ENCODE results near the gene TOX2.

TOX2 gene

DNA sequence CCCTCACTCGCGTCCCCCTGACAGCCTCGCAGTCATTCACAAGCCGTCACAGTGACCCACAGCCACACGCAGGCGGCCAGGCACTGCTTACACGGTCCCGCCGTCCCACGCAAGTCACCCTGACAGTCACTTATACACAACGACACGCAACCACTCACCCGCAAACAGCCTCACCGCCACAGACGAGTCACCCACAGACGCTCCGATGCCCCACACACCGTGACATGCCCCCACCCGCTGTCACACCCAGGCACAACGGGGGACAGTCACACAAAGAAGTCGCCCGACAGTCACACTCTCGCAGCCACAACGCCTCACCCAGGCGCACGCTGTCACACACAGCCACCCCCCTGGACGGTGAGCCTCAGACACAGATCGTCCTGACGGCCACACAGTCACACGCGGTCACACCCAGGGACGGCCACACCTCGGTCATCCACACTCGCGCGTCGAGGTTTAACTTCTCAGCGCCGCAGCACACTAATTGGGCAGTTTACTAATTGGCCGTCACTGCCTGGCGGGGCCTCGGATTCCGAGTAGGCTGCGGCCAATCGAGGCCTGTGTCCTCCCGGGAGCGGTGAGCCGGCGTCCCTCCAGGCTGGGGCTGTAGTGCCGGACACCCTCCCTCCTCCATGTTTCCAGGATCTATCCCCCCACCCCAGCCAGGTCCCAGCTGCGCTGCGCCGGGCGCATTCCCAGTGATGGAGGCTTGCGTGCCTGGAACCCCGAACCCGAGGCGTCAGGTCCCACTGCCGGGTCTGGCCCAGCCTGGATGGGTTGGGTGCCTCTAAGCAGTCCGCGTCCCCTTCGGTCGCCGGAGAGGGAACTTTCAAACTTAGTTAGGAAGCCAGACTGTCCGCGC, 790 bp downstream of the TOX2 start:
- TF ChIP-seq CTCF (IDR thresholded peaks at IDR 0.05; ENCODE audit: borderline replicate concordance, insufficient read depth, low read depth, low read length), result no peak
- peak overlapping the region; percentile 89 for H3K4me3 ChIP-seq (ENCODE audit: low read depth, low read length)

- H3K4me3 ChIP-seq (ENCODE audit: low read depth, low read length), result peak overlapping the region; percentile 89
Measured at GRCh38 chr20:43916073-43916880, 1.6 kb downstream of the TOX2 start.

GRCh38 chr20:43916881-43917371, 2.3 kb downstream of the TOX2 start:
- peak overlapping the region; percentile 89 for H3K4me3 ChIP-seq (ENCODE audit: low read depth, low read length)
- TF ChIP-seq CTCF (IDR thresholded peaks at IDR 0.05; ENCODE audit: borderline replicate concordance, insufficient read depth, low read depth, low read length), result no peak

More at GRCh38 chr20:43916073-43916880, 1.6 kb downstream of the TOX2 start:
- TF ChIP-seq CTCF (IDR thresholded peaks at IDR 0.05; ENCODE audit: borderline replicate concordance, insufficient read depth, low read depth, low read length), result no peak

- no peak for TF ChIP-seq CTCF (IDR thresholded peaks at IDR 0.05; ENCODE audit: borderline replicate concordance, insufficient read depth, low read depth, low read length)
- H3K4me3 ChIP-seq (ENCODE audit: low read depth, low read length), result peak overlapping the region; percentile 89
Measured at GRCh38 chr20:43917380-43917779, 2.7 kb downstream of the TOX2 start.

GRCh38 chr20:43919686-43920403, 5.2 kb downstream of the TOX2 start:
- H3K4me3 ChIP-seq (ENCODE audit: low read depth, low read length), result no peak overlapping the region
- TF ChIP-seq CTCF (IDR thresholded peaks at IDR 0.05; ENCODE audit: borderline replicate concordance, insufficient read depth, low read depth, low read length), result no peak

DNA sequence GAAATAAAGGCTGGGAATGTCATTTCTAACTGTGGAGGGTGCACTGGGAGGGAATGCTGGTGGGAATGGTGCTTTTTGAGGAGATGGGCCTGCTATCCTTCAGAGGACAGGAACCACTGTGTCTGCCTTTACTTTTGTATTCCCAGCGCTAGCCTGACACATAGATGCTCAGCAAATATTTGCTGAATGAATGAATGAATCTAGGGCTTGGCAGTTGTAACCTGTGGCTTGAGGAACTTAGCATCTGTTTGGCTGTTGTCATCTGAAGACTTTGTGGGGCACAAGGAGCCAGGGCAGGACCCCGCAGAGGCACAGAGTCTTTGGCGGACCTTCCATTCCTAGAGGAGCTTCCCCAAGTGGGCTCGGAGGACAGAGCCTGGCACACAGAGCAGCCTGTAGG, 6.1 kb downstream of the TOX2 start:
- no peak for TF ChIP-seq CTCF (IDR thresholded peaks at IDR 0.05; ENCODE audit: borderline replicate concordance, insufficient read depth, low read depth, low read length)
- no peak overlapping the region for H3K4me3 ChIP-seq (ENCODE audit: low read depth, low read length)

All from GM12875 (cell line).